Brain pericyte (primary cell): Measurements from ENCODE around the gene ASXL1.
"Not testable (repeated sequence)": the region's sequence is repeated elsewhere in the genome, so short reads cannot be mapped to it uniquely, and the experiment has no call there.

ENCODE experiments used
- DNase-seq: peaks from one replicate; pipeline ENCODE4 v3.0.0-alpha.2; 2012; ENCODE audit warnings: low read depth, low spot score

The ASXL1 gene

GRCh38 chr20:32362901-32363364 lies 4.8 kb downstream of the ASXL1 start:
- DNase-seq = no peak

- no peak for DNase-seq
Observed at GRCh38 chr20:32363492-32363891, 5.4 kb downstream of the ASXL1 start.

- no peak for DNase-seq
Observed at GRCh38 chr20:32364554-32365208, 6.5 kb downstream of the ASXL1 start.

GRCh38 chr20:32365564-32365963 lies 7.4 kb downstream of the ASXL1 start:
- DNase-seq = no peak

- DNase-seq = no peak
Observed at GRCh38 chr20:32366380-32366779, 8.2 kb downstream of the ASXL1 start.

GRCh38 chr20:32368323-32368722 lies 10.2 kb downstream of the ASXL1 start:
- DNase-seq = no peak

- DNase-seq = no peak
Observed at GRCh38 chr20:32368925-32369324, 10.8 kb downstream of the ASXL1 start.

GRCh38 chr20:32370897-32371296 lies 12.8 kb downstream of the ASXL1 start:
- no peak for DNase-seq

- no peak for DNase-seq
Observed at GRCh38 chr20:32378461-32378860, 20.3 kb downstream of the ASXL1 start.

- DNase-seq = not testable (repeated sequence)
Observed at GRCh38 chr20:32380037-32380436, 21.9 kb downstream of the ASXL1 start.

- DNase-seq = no peak
Observed at GRCh38 chr20:32380745-32381144, 22.6 kb downstream of the ASXL1 start.

- no peak for DNase-seq
Observed at GRCh38 chr20:32382102-32382950, 24.2 kb downstream of the ASXL1 start.

GRCh38 chr20:32383441-32383840 lies 25.3 kb downstream of the ASXL1 start:
- not testable (repeated sequence) for DNase-seq

GRCh38 chr20:32385541-32385940 lies 27.4 kb downstream of the ASXL1 start:
- DNase-seq = no peak

- no peak for DNase-seq
Observed at GRCh38 chr20:32386091-32386490, 28.0 kb downstream of the ASXL1 start.

GRCh38 chr20:32387252-32387651 lies 29.1 kb downstream of the ASXL1 start:
- DNase-seq = no peak

- no peak for DNase-seq
Observed at GRCh38 chr20:32391003-32391402, 32.9 kb downstream of the ASXL1 start.

- no peak for DNase-seq
Observed at GRCh38 chr20:32395066-32395465, 36.9 kb downstream of the ASXL1 start.

GRCh38 chr20:32396646-32397160 lies 38.6 kb downstream of the ASXL1 start:
- no peak for DNase-seq

GRCh38 chr20:32397567-32398084 lies 39.5 kb downstream of the ASXL1 start:
- DNase-seq = no peak

GRCh38 chr20:32400476-32400875 lies 42.3 kb downstream of the ASXL1 start:
- no peak for DNase-seq

GRCh38 chr20:32404017-32404416 lies 45.9 kb downstream of the ASXL1 start:
- no peak for DNase-seq
